HG03280 (cell line): ENCODE data around the gene NINJ1.

ENCODE experiments used
- ATAC-seq: cut with Tn5 transposase; IDR thresholded peaks from one replicate; pipeline ENCODE4 v1.9.1; 2021; ENCODE audit warnings: mild to moderate bottlenecking, moderate library complexity; ENCODE audit not compliant: unreplicated experiment

The NINJ1 gene

GRCh38 chr9:93090091-93090655 is 43.9 kb downstream of the NINJ1 start:
- ATAC-seq = no peak

GRCh38 chr9:93089481-93089991 is 44.5 kb downstream of the NINJ1 start:
- ATAC-seq = no peak

- no peak for ATAC-seq
Measured at GRCh38 chr9:93089024-93089423, 45.0 kb downstream of the NINJ1 start.

- ATAC-seq = no peak
Measured at GRCh38 chr9:93088656-93089015, 45.4 kb downstream of the NINJ1 start.

- ATAC-seq = no peak
Measured at GRCh38 chr9:93087971-93088655, 45.9 kb downstream of the NINJ1 start.

- no peak for ATAC-seq
Measured at GRCh38 chr9:93086447-93087224, 47.4 kb downstream of the NINJ1 start.

GRCh38 chr9:93085676-93086075 is 48.4 kb downstream of the NINJ1 start:
- ATAC-seq = no peak

- ATAC-seq = no peak
Measured at GRCh38 chr9:93084471-93084881, 49.6 kb downstream of the NINJ1 start.

GRCh38 chr9:93083592-93084470 is 50.2 kb downstream of the NINJ1 start:
- no peak for ATAC-seq

- ATAC-seq = no peak
Measured at GRCh38 chr9:93082841-93083411, 51.1 kb downstream of the NINJ1 start.

- no peak for ATAC-seq
Measured at GRCh38 chr9:93081931-93082330, 52.1 kb downstream of the NINJ1 start.

GRCh38 chr9:93081081-93081529 is 52.9 kb downstream of the NINJ1 start:
- ATAC-seq = no peak

- no peak for ATAC-seq
Measured at GRCh38 chr9:93080406-93080805, 53.6 kb downstream of the NINJ1 start.

GRCh38 chr9:93079371-93079770 is 54.7 kb downstream of the NINJ1 start:
- ATAC-seq = no peak

- no peak for ATAC-seq
Measured at GRCh38 chr9:93077811-93078210, 56.2 kb downstream of the NINJ1 start.

- no peak for ATAC-seq
Measured at GRCh38 chr9:93077367-93077766, 56.7 kb downstream of the NINJ1 start.

- ATAC-seq = no peak
Measured at GRCh38 chr9:93076792-93077128, 57.3 kb downstream of the NINJ1 start.

GRCh38 chr9:93076101-93076791 is 57.8 kb downstream of the NINJ1 start:
- ATAC-seq = no peak

GRCh38 chr9:93072383-93072795 is 61.7 kb downstream of the NINJ1 start:
- no peak for ATAC-seq
